Measurements from ENCODE around the gene CACNB4.
"Not testable (repeated sequence)": the region's sequence is repeated elsewhere in the genome, so short reads cannot be mapped to it uniquely, and the experiment has no call there.

The CACNB4 gene

GRCh38 chr2:152092095-152092494, 6.7 kb downstream of the CACNB4 start:
- ChIA-PET POLR2A (ENCODE audit: low non-redundant PET) (no interaction called here), CTCF (no interaction called here)
- DNase-seq (ENCODE audit: low spot score): no peak
- H3K27ac ChIP-seq: no peak overlapping the region
- TF ChIP-seq, protein P1, sequence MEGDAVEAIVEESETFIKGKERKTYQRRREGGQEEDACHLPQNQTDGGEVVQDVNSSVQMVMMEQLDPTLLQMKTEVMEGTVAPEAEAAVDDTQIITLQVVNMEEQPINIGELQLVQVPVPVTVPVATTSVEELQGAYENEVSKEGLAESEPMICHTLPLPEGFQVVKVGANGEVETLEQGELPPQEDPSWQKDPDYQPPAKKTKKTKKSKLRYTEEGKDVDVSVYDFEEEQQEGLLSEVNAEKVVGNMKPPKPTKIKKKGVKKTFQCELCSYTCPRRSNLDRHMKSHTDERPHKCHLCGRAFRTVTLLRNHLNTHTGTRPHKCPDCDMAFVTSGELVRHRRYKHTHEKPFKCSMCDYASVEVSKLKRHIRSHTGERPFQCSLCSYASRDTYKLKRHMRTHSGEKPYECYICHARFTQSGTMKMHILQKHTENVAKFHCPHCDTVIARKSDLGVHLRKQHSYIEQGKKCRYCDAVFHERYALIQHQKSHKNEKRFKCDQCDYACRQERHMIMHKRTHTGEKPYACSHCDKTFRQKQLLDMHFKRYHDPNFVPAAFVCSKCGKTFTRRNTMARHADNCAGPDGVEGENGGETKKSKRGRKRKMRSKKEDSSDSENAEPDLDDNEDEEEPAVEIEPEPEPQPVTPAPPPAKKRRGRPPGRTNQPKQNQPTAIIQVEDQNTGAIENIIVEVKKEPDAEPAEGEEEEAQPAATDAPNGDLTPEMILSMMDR (conservative IDR thresholded peaks at IDR 0.05; ENCODE audit: low read depth): no peak

GRCh38 chr2:152090726-152091125, 8.1 kb downstream of the CACNB4 start:
- H3K27ac ChIP-seq; POLR2A ChIA-PET (ENCODE audit: low non-redundant PET); DNase-seq (ENCODE audit: low spot score): not testable (repeated sequence)
- CTCF ChIA-PET: interaction anchor here (0.6 kb wide), 1 partner anchor 25 kb away, joined by 3 read pairs; no protein-coding TSS in a partner anchor

DNA sequence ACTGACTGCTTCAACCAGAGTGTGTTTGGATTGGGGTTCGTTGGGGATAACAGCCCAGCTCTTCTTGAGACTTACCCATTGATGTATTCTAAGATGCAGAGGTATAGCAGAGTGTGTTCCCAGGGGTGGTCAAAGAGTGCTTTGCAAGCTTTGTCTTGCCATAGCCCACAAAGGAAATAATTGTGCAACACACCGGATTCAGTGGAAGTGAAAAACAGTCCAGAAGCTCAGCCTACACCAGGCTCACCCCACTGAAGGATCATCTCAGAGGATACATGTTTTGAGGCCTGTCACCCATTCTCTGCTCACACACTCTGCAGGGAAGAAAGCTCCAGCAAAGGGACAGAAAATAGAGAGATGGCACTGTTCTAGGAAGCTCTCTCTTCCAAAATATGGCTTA, 9.6 kb downstream of the CACNB4 start:
- H3K27ac ChIP-seq: no peak overlapping the region
- DNase-seq (ENCODE audit: low spot score): no peak
- TF ChIP-seq, protein P1 (conservative IDR thresholded peaks at IDR 0.05; ENCODE audit: low read depth): no peak
- POLR2A ChIA-PET (ENCODE audit: low non-redundant PET): no interaction called here
- CTCF ChIA-PET: no interaction called here

- ChIA-PET POLR2A (ENCODE audit: low non-redundant PET) (interaction anchor here (0.6 kb wide), 1 partner anchor 49 kb away, joined by 3 read pairs; no protein-coding TSS in a partner anchor), CTCF (no interaction called here)
- TF ChIP-seq, protein P1 (conservative IDR thresholded peaks at IDR 0.05; ENCODE audit: low read depth): no peak
- no peak overlapping the region for H3K27ac ChIP-seq
- DNase-seq (ENCODE audit: low spot score): no peak
Measured at GRCh38 chr2:152088006-152088405, 10.8 kb downstream of the CACNB4 start.

GRCh38 chr2:152086231-152086630, 12.6 kb downstream of the CACNB4 start:
- TF ChIP-seq, protein P1 (conservative IDR thresholded peaks at IDR 0.05; ENCODE audit: low read depth): no peak
- ChIA-PET POLR2A (ENCODE audit: low non-redundant PET) (no interaction called here), CTCF (no interaction called here)

GRCh38 chr2:152084076-152084475, 14.8 kb downstream of the CACNB4 start:
- DNase-seq (ENCODE audit: low spot score): no peak
- H3K27ac ChIP-seq: no peak overlapping the region
- TF ChIP-seq, protein P1 (conservative IDR thresholded peaks at IDR 0.05; ENCODE audit: low read depth): no peak
- POLR2A ChIA-PET (ENCODE audit: low non-redundant PET): no interaction called here
- CTCF ChIA-PET: no interaction called here

More at GRCh38 chr2:152086231-152086630, 12.6 kb downstream of the CACNB4 start:
- no peak overlapping the region for H3K27ac ChIP-seq
- no peak for DNase-seq (ENCODE audit: low spot score)

- DNase-seq (ENCODE audit: low spot score): no peak
- TF ChIP-seq, protein P1 (conservative IDR thresholded peaks at IDR 0.05; ENCODE audit: low read depth): no peak
- ChIA-PET CTCF (no interaction called here), POLR2A (ENCODE audit: low non-redundant PET) (no interaction called here)
- no peak overlapping the region for H3K27ac ChIP-seq
Measured at GRCh38 chr2:152083202-152083875, 15.5 kb downstream of the CACNB4 start.
